Aortic smooth muscle cell (primary cell): Measurements from ENCODE around the gene CBX8. TPM values are rescaled to one million over a fixed set of nuclear protein-coding genes. Genes with fewer than 3 reads are reported as not detected.

ENCODE experiments used
- total RNA-seq: library from RNA; depleted of rRNA; stranded (reverse); fragments of >200 nt; gene quantifications from 2 replicates; pipeline ENCODE4 v1.2.3, GENCODE V29; 2014

CBX8 gene
- total RNA-seq, result 4.2 TPM in 2 replicates

DNA sequence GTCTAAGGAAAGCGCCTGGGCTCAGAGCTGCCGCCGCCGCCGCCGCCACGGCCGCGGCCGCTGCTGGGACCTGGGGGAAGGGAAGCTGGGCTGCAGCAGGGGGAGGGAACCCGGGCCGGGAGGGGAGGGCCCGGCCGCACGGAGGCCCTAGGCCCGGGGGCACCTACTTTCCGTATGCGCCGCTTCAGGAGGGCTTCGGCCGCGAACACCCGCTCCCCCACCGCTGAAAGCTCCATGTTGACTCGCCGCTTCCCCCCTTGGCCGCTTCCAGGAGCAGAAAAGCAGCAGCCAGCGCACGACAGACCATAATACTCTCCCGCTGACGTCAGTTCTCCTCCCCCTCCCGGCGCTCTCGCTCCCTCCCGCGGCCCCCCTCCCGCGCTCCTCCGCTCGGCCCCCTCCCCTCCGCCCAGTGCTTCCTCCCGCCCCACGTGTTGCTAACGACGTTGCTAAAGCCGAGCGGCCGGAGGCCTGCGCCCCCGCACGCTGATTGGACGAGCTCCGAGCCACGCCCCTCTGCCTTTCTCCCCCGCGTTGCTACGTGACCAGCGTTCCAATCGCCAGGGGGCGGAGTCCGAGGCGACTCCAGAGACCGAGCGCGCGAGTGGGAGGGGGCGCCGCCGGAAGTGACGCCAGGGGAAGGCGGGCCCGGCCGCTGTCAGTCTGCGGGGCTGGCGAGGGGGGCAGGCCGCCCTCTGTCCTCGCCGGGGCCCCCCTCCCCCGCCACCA, at the start of gene CBX8:
CBX8 (minus strand) TSS at position 315 of the 729 bp plus-strand sequence; CDS start at position 236, 79 bp downstream.

DNA sequence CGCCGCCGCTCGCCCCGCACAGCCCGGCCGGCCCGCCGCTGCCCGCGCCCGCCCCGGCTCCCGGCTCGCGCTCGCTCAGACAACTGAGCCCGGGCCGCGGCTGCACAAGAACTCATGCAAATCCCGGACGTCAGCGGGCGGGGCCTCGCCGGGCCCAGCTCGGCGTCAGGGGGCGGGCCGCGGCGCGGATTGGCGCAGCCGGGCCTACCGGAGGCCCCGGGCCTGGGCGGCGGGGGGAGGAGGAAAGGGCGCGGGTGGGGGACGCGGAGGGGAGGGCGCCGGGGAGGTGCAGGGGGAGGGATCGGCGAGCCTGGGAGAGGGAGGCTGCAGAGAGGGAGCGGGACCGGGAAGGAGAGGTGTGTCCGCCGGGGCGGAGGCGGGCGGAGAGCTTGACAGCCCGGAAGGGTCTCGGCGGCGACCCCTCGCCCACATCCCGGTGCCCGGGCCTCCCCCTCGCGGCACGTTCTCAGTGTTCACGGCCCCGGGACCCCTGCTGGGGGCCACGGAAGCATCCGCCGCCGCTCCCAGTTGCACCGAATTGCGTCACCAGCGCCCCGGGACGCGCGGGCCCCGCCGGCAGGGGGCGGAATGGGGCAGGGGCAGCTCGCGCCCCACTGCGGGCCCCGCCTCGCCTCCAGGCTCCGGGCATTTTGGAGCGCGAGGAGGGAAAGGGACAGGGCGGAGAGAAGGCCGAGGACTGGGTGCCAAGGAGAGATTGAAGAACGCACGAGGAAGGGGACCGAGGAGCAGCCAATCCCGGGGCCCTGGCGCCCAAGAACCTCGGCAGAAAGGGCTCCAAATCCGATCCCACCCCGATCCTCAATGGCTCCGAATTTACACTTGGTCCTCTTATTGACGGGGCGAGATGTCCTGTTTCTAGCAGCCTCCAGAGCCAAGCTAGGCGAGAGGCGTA, 42.7 kb upstream of the CBX8 start, which contains the start of gene CBX4:
CBX4 (minus strand) TSS at position 85 of the 913 bp plus-strand sequence. CDS start 189 bp downstream, outside the sequence.

DNA sequence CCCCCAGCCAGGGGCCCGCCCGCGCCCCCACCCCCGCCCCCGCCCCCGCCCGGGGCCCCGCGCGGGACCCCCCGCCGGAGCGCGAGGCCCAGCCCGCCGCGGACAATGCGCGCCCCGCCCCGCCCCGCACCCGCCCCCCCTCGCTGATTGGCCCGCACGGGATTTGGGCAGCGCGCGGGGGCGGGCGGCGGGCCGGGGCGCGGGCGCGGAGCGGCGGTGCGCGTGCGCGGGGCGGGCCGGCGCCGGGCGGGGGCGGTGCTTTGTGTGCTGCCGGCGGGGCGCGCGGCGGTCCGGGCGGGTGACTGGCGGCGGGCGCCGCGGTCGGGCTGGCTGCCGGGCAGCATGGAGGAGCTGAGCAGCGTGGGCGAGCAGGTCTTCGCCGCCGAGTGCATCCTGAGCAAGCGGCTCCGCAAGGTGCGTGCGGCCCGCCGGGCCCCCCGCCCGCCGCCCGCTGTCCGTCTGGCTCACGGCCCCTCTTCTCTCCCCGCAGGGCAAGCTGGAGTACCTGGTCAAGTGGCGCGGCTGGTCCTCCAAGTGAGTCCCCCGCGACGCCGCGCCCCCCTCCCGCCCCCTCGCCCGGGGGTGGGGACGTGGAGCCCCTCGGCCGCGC, 18.9 kb downstream of the CBX8 start, which contains the start of gene CBX2:
CBX2 (plus strand) TSS at position 255 of the 610 bp plus-strand sequence; CDS start at position 343, 88 bp downstream.

Other genes starting within 250 kb of the CBX8 start
- gene RBFOX3, start 186.0 kb downstream of the CBX8 start, total RNA-seq, result not detected in 2 replicates
- gene ENPP7, start 66.1 kb downstream of the CBX8 start, total RNA-seq, result not detected in 2 replicates
- gene CBX2, start 18.9 kb downstream of the CBX8 start, total RNA-seq, result 0.25 and 0.92 TPM in 2 replicates
- 9.5 and 10.4 TPM in 2 replicates for gene CBX4, start 42.4 kb upstream of the CBX8 start, total RNA-seq
- gene TBC1D16, start 238.8 kb upstream of the CBX8 start, total RNA-seq, result 23.3 and 25.4 TPM in 2 replicates
- gene CCDC40, start 239.6 kb upstream of the CBX8 start, total RNA-seq, result 2.7 and 2.9 TPM in 2 replicates